GM18511 (cell line): ENCODE results near the gene MRPL49.
"Not testable (repeated sequence)": the region's sequence is repeated elsewhere in the genome, so short reads cannot be mapped to it uniquely, and the experiment has no call there.

ENCODE experiments used
- ATAC-seq: cut with Tn5 transposase; IDR thresholded peaks from one replicate; pipeline ENCODE4 v1.9.1; 2021; ENCODE audit warnings: mild to moderate bottlenecking, moderate library complexity; ENCODE audit not compliant: unreplicated experiment

The MRPL49 gene

DNA sequence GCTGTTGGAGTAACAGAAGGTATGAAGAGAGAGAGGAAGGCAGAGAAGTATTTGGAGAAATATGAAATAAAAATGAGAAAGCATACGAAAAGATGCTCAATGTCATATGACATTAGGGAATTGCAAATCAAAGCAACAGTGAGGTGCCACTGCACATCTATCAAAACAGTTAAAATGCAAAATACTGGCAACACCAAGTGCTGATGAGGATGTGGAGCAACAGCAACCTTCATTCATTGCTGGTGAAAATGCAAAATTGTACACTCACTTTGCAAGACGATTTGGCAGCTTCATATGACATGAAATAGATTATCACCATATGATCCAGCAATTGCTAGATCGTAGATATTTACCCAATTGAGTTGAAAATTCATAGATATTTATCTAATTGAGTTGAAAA is 38.5 kb downstream of the MRPL49 start:
- no peak for ATAC-seq

DNA sequence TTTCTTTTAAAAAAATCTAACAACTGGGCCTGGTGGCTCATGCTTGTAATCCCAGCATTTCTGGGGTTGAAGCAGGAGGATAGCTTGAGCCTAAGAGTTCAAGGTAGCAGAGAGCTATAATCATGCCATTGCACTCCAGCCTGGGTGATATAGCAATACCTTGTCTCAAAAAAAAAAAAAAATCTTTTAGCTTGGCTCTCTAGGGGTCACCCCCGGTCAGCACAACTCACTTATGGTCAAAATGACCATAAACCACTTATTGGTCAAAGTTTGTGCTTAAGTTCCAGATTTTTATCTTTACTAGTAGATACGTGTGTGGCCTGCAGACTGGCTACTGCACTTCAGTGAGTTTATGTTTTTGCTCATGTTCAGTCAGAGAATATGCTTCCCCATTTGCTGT is 41.6 kb downstream of the MRPL49 start:
- ATAC-seq, result no peak

DNA sequence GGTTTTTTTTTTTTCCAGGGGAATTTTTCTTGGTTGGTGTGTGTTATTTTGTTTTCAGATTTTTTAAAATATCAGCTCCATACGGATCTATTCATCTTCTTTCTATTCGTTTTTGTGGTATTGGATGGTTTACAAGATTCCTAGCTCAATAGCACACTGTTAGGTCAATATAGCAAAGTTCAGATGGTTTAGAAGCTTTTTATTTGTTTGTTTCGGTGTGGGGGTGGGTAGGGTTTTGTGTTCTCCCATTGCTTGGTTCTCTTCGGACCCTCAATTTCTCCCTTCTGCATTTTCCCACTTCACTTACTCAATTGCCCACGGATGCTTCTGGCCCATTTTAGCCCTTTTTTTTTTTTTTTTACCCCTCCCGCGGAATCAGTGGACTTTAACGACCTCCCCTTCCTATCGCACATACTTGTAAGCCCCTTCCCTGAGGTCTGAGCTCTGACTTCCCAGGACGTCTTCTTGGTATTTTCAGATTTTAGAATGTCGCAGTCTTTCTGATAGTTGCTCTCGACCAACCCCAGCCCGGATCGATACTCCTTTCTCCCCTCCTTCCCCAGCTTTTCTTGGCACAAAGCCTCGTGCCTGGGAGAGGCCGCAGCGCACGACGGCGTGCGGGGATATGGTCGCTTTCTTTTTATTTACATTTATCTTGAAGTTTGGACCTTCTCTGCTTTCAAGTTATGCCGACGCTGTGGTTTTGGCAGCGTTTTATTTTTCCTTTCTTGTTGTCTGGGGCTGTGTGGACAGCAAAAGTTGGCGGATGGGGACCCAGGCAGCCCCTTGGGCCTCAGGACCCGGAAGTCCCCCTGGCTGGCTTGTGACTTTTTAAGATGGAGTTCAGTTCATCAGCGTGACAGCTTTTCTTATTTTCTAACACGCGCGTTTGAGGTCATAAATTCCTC is 43.5 kb downstream of the MRPL49 start:
- ATAC-seq, result no peak

DNA sequence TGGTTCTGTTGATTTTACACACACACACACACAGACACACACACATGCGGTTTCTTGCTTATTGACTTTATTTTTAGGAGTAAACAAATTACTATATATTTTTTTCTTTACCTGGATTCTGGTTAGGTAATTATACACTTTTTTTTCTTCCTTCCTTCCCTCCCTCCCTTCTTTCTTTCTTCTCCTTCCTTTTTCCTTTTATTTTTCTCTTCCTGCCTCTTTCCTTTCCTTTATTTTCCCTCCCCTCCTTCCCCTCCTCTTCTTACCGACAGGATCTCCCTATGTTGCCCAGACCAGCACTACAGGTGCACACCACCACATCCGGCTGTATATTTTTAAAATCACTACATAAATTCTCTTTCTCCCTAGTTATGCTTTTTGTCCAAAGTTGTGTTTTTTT is 44.8 kb downstream of the MRPL49 start:
- no peak for ATAC-seq

DNA sequence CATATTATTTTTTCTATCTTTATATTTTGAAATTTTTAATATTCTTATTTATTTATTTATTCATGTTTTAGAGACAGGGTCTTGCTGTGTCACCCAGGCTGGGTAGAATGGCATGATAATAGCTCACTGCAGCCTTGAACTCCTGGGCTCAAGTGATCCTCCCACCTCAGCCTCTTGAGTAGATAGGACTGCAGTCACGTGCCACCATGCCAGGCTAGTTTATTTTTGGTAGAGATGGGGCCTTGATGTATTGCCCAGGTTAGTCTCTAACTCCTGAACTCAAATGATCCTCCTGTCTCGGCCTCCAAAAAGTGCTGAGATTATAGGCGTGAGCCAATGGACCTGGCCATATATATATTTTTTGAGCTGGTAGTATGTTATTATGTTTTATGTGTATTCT is 45.5 kb downstream of the MRPL49 start:
- ATAC-seq, result no peak

DNA sequence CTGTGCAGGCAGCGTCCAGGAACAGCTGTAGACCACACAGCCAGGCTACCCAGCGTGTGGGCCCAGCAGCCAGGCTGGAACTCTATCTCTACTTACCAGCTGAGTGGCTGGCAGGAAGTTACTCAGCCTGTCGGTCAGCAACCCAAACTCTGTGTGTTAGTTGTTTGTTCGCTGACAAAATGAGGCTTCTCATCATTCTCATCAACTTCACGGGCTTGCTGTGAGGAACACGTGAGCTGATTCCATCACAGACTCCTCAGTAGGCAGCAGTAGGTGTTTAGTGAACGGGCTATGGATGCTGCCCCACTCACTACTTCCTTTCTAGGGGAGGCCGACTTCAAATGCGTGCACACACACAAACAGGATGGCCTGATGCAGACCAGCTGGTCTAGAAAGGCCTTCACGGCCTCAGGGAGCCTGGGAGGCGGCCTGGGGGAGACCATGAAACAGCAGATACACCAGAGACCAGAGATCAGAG is 47.1 kb downstream of the MRPL49 start:
- no peak for ATAC-seq

DNA sequence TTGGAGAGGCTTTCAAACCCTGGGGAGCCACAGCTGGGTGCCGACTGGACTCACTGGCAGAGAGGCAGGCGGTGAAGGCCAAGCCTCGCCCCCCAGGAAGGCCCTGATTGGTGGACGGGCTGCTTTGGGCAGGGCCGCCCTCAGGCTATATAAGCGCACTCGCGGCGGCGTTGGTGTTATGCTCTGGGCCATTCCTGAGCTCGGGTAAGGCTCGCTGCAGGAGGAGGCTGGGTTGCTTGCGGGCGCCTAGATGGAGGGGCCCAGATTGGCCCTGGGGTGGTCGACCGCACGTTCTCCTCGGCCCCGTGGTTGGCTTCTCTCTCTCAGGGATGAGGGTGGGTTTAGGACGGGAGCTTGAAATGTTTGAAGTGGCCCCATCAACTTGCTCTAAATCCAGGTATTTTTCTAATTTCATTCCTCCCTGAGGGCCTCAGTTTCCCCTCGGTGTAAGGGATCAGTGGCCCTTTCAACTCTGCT is 48.0 kb downstream of the MRPL49 start, which contains the start of gene SPDYC:
Gene SPDYC, plus strand, starts transcription at position 176 of the 477 bp plus-strand sequence. CDS start 1,125 bp downstream, outside the sequence.
- no peak for ATAC-seq

DNA sequence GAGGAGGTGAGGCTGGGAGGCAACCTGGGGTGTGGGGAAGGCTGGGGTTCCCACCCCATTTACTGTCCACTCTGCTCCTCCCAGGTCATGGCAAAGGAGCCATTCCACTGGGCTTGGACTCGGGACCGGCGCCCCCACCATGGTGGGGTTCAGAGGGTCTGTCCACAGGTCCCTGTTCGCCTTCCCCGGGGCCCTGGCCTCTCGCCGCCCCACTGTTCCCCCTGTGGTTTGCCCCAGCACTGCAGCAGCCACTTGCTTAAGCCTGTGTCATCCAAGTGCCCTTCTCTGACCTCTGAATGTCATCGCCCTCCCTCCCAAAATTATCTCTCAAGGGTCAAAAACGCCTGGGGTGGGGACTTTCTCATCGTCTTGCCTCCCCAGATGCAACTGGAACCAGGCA is 50.5 kb downstream of the MRPL49 start:
- no peak for ATAC-seq

DNA sequence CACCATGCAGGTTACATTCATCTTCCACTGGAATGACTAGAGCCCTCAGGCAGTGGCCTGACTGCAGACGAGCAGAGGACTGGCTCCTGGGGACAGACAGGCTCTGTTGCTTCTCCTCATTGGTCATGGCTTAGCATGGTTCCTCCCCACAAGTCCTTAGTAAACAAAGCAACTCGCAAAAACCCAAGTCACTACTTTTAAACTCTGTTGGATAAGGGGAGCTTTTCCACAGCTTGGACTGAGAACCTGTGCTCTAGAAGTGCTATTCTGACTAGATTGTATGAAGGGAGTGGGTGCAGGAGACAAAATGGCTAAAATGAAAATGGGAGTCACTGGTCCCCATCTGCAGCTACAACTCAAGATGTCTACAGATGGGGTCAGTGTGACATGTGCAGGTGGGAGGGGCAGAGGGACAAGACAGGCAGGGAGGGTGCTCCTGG is 52.5 kb downstream of the MRPL49 start:
- ATAC-seq, result not testable (repeated sequence)
